Esophagus squamous epithelium (tissue), 4 donors: ENCODE data around the gene CSNK1A1.

Experiments used
- POLR2A ChIP-seq, 4 donors: fragments of 450-650 bp; IDR thresholded peaks; one replicate each; pipeline ENCODE4 v1.6.1; 2017; ENCODE audit warnings: antibody characterized with exemption in 4 of 4, mild to moderate bottlenecking in 4 of 4, moderate library complexity in 3 of 4
- TF ChIP-seq, protein P1 (sequence below), 6 experiments: fragments of 450-650 bp in 4 of 6; fragments of 200-600 bp in 2 of 6; sonication (generic) in 2 of 6; IDR thresholded peaks; one replicate each; pipeline ENCODE4 v1.5.1; 2016 to 2019; ENCODE audit warnings: antibody characterized with exemption in 6 of 6, mild to moderate bottlenecking in 4 of 6, moderate library complexity in 4 of 6

- no peak for TF ChIP-seq POLR2A (IDR thresholded peaks at IDR 0.05)
- TF ChIP-seq, protein P1, sequence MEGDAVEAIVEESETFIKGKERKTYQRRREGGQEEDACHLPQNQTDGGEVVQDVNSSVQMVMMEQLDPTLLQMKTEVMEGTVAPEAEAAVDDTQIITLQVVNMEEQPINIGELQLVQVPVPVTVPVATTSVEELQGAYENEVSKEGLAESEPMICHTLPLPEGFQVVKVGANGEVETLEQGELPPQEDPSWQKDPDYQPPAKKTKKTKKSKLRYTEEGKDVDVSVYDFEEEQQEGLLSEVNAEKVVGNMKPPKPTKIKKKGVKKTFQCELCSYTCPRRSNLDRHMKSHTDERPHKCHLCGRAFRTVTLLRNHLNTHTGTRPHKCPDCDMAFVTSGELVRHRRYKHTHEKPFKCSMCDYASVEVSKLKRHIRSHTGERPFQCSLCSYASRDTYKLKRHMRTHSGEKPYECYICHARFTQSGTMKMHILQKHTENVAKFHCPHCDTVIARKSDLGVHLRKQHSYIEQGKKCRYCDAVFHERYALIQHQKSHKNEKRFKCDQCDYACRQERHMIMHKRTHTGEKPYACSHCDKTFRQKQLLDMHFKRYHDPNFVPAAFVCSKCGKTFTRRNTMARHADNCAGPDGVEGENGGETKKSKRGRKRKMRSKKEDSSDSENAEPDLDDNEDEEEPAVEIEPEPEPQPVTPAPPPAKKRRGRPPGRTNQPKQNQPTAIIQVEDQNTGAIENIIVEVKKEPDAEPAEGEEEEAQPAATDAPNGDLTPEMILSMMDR (IDR thresholded peaks at IDR 0.05) = no peak
Measured at GRCh38 chr5:149543361-149544027, 7.7 kb downstream of the CSNK1A1 start.
